WTC11 (cell line): ENCODE measurements around the gene UBE4A. TPM values are rescaled to one million over a fixed set of nuclear protein-coding genes. Genes with fewer than 3 reads are reported as not detected.

Experiments used
- ATAC-seq: fragments of 200-7000 bp; cut with Tn5 transposase; 2 replicates; pipeline ENCODE4 v1.10.0; 2021; ENCODE audit warnings: mild to moderate bottlenecking, moderate library complexity
- CTCF ChIA-PET: fragments of 300-600 bp; sonication (Branson Sonifier 250); formaldehyde crosslinking; loops from one replicate; lab custom pipeline; 2021; ENCODE audit warnings: antibody characterized with exemption; lab: Charles Lee
- POLR2A ChIA-PET: fragments of 350-600 bp; sonication (Branson Sonifier 250); formaldehyde crosslinking; loops from one replicate; lab custom pipeline; 2021; ENCODE audit warnings: antibody characterized with exemption; lab: Charles Lee
- DNase-seq: peaks from one replicate; pipeline ENCODE4 v3.0.0; 2021; ENCODE audit warnings: low spot score
- H3K27ac Mint-ChIP-seq: 2 replicates; pipeline ENCODE4 v1.8.0; 2021; ENCODE audit warnings: mixed read lengths
- H3K27me3 Mint-ChIP-seq: 2 replicates; pipeline ENCODE4 v1.8.0; 2021; ENCODE audit warnings: low read depth, mild to moderate bottlenecking, moderate library complexity, mixed read lengths
- H3K36me3 Mint-ChIP-seq: 2 replicates; pipeline ENCODE4 v1.8.0; 2021; ENCODE audit warnings: mixed read lengths
- H3K4me1 Mint-ChIP-seq: 2 replicates; pipeline ENCODE4 v1.8.0; 2022; ENCODE audit warnings: mixed read lengths
- H3K4me3 Mint-ChIP-seq: 2 replicates; pipeline ENCODE4 v1.8.0; 2021; ENCODE audit warnings: mild to moderate bottlenecking, moderate library complexity, mixed read lengths
- H3K9me3 Mint-ChIP-seq: 2 replicates; pipeline ENCODE4 v1.8.0; 2021; ENCODE audit warnings: mixed read lengths
- AR ChIP-seq: fragments of 250-450 bp; sonication (Bioruptor Pico); IDR thresholded peaks from 2 replicates; pipeline ENCODE4 v1.9.0; 2021; ENCODE audit warnings: mild to moderate bottlenecking
- ATF1 ChIP-seq: sonication (generic); formaldehyde crosslinking; IDR thresholded peaks from 2 replicates; pipeline ENCODE4 v1.8.1; 2023; ENCODE audit warnings: mild to moderate bottlenecking, moderate library complexity, missing genetic modification reagents
- ATF2 ChIP-seq: sonication (generic); formaldehyde crosslinking; IDR thresholded peaks from 2 replicates; pipeline ENCODE4 v1.8.1; 2022; ENCODE audit warnings: low read depth, missing genetic modification reagents, borderline replicate concordance
- ATF6 ChIP-seq: sonication (generic); formaldehyde crosslinking; IDR thresholded peaks from 2 replicates; pipeline ENCODE4 v1.8.1; 2023; ENCODE audit warnings: mild to moderate bottlenecking, missing genetic modification reagents
- CBFB ChIP-seq: sonication (generic); formaldehyde crosslinking; IDR thresholded peaks from 2 replicates; pipeline ENCODE4 v1.8.1; 2022; ENCODE audit warnings: mild to moderate bottlenecking, low read depth, missing genetic modification reagents
- CREB1 ChIP-seq: sonication (generic); formaldehyde crosslinking; IDR thresholded peaks from 2 replicates; pipeline ENCODE4 v1.8.0; 2023; ENCODE audit warnings: mild to moderate bottlenecking, missing genetic modification reagents
- CREM ChIP-seq: sonication (generic); formaldehyde crosslinking; IDR thresholded peaks from 2 replicates; pipeline ENCODE4 v1.8.1; 2022; ENCODE audit warnings: mild to moderate bottlenecking, missing genetic modification reagents, moderate library complexity
- E2F5 ChIP-seq: sonication (generic); formaldehyde crosslinking; IDR thresholded peaks from 2 replicates; pipeline ENCODE4 v1.8.1; 2022; ENCODE audit warnings: mild to moderate bottlenecking, moderate library complexity, missing genetic modification reagents
- ELF4 ChIP-seq: sonication (generic); formaldehyde crosslinking; IDR thresholded peaks from 2 replicates; pipeline ENCODE4 v1.8.1; 2022; ENCODE audit warnings: low read depth, mild to moderate bottlenecking, moderate library complexity, missing genetic modification reagents
- GTF2I ChIP-seq: fragments of 250-450 bp; sonication (Bioruptor Pico); conservative IDR thresholded peaks from 2 replicates; pipeline ENCODE4 v1.4.0; 2021; ENCODE audit warnings: mild to moderate bottlenecking
- JUN ChIP-seq: sonication (generic); formaldehyde crosslinking; IDR thresholded peaks from 2 replicates; pipeline ENCODE4 v1.8.0; 2023; ENCODE audit warnings: mild to moderate bottlenecking, missing genetic modification reagents
- KAT7 ChIP-seq: sonication (generic); formaldehyde crosslinking; IDR thresholded peaks from 2 replicates; pipeline ENCODE4 v1.8.1; 2023; ENCODE audit warnings: missing genetic modification reagents, mild to moderate bottlenecking, borderline replicate concordance
- MYBL2 ChIP-seq: sonication (generic); formaldehyde crosslinking; IDR thresholded peaks from 2 replicates; pipeline ENCODE4 v1.8.1; 2023; ENCODE audit warnings: mild to moderate bottlenecking, moderate library complexity, missing genetic modification reagents
- NR3C1 ChIP-seq: sonication (generic); formaldehyde crosslinking; conservative IDR thresholded peaks from 2 replicates; pipeline ENCODE4 v1.8.1; 2023; ENCODE audit warnings: low read depth, mild to moderate bottlenecking, missing genetic modification reagents
- OVOL2 ChIP-seq: fragments of 250-450 bp; sonication (Bioruptor Pico); IDR thresholded peaks from 2 replicates; pipeline ENCODE4 v1.9.0; 2021; ENCODE audit warnings: mild to moderate bottlenecking, borderline replicate concordance
- PRDM15 ChIP-seq: sonication (generic); formaldehyde crosslinking; IDR thresholded peaks from 2 replicates; pipeline ENCODE4 v1.8.0; 2022; ENCODE audit warnings: missing genetic modification reagents
- USF1 ChIP-seq: sonication (generic); formaldehyde crosslinking; IDR thresholded peaks from 2 replicates; pipeline ENCODE4 v1.8.0; 2022; ENCODE audit warnings: mild to moderate bottlenecking, missing genetic modification reagents
- ZNF219 ChIP-seq: sonication (generic); formaldehyde crosslinking; IDR thresholded peaks from 2 replicates; pipeline ENCODE4 v1.8.0; 2023; ENCODE audit warnings: missing genetic modification reagents, mild to moderate bottlenecking, borderline replicate concordance
- ZNF396 ChIP-seq: fragments of 250-450 bp; sonication (Bioruptor Pico); IDR thresholded peaks from 2 replicates; pipeline ENCODE4 v1.8.0; 2021; ENCODE audit warnings: mild to moderate bottlenecking, moderate library complexity, borderline replicate concordance
- ZNF423 ChIP-seq: fragments of 250-450 bp; sonication (Bioruptor Pico); IDR thresholded peaks from 2 replicates; pipeline ENCODE4 v2.1.2; 2022; ENCODE audit warnings: mild to moderate bottlenecking, moderate library complexity
- ZNF425 ChIP-seq: fragments of 250-450 bp; sonication (Bioruptor Pico); conservative IDR thresholded peaks from 2 replicates; pipeline ENCODE4 v1.9.0; 2021; ENCODE audit warnings: mild to moderate bottlenecking
- total RNA-seq: library from RNA; stranded (reverse); gene quantifications from 3 replicates; pipeline ENCODE4 v1.2.3, GENCODE V29; 2021

The UBE4A gene
- total RNA-seq, 1 experiment from 2014 or later: 31.0 TPM

GRCh38 chr11:118310781-118311485 lies 48.5 kb upstream of the UBE4A start:
- no peak overlapping the region for H3K27ac Mint-ChIP-seq
- no peaks in the 10 kb centered on the region for H3K36me3 Mint-ChIP-seq
- peaks cover 11% of the 10 kb centered on the region for H3K27me3 Mint-ChIP-seq
- ChIA-PET POLR2A (no interaction called here), CTCF (interaction anchor here (1.1 to 2.4 kb wide), 5 partner anchors 11 to 140 kb away, joined by 3 to 14 read pairs (median 7); no protein-coding TSS in a partner anchor)
- TF ChIP-seq ATF1 (CRISPR knock-in tag) (no peak), CREB1 (CRISPR knock-in tag) (no peak), OVOL2 (CRISPR knock-in tag) (no peak), USF1 (CRISPR knock-in tag) (no peak), E2F5 (no peak), MYBL2 (CRISPR knock-in tag) (no peak), NR3C1 (CRISPR knock-in tag) (no peak)
- peaks cover 19% of the 10 kb centered on the region for H3K4me1 Mint-ChIP-seq
- ATAC-seq: no peak
- peaks cover 4% of the 10 kb centered on the region for H3K9me3 Mint-ChIP-seq
- H3K4me3 Mint-ChIP-seq: no peak overlapping the region
- DNase-seq: no peak

- Mint-ChIP-seq H3K27me3 (peaks cover 16% of the 10 kb centered on the region), H3K4me1 (peaks cover 24% of the 10 kb centered on the region), H3K36me3 (no peaks in the 10 kb centered on the region), H3K4me3 (no peak overlapping the region), H3K9me3 (peaks cover 4% of the 10 kb centered on the region), H3K27ac (no peak overlapping the region)
- CTCF ChIA-PET: interaction anchor here (1.1 to 2.4 kb wide), 5 partner anchors 12 to 140 kb away, joined by 3 to 14 read pairs (median 7); no protein-coding TSS in a partner anchor
- no peak for DNase-seq
- POLR2A ChIA-PET: no interaction called here
- ATAC-seq: no peak
- TF ChIP-seq ZNF423 (CRISPR knock-in tag) (no peak), GTF2I (no peak), ATF2 (CRISPR knock-in tag) (no peak), KAT7 (no peak), ATF6 (CRISPR knock-in tag) (no peak), CREM (CRISPR knock-in tag) (no peak), JUN (CRISPR knock-in tag) (no peak), PRDM15 (CRISPR knock-in tag) (no peak), ZNF425 (CRISPR knock-in tag) (no peak), ZNF219 (CRISPR knock-in tag) (no peak), ZNF396 (CRISPR knock-in tag) (no peak), ELF4 (no peak), AR (CRISPR knock-in tag) (no peak), CBFB (CRISPR knock-in tag) (no peak)
These were observed 47.9 kb upstream of the UBE4A start for GRCh38 chr11:118311518-118311917.
